Panc1 (cell line): ENCODE measurements around the gene PRKAG2. TPM values are rescaled to one million over a fixed set of nuclear protein-coding genes. Genes with fewer than 3 reads are reported as not detected.

Experiments used
- ATAC-seq: fragments of 200-7000 bp; cut with Tn5 transposase; 2 replicates; pipeline ENCODE4 v1.9.1; 2020; ENCODE audit warnings: mild to moderate bottlenecking, moderate library complexity
- BruUV-seq: library from RNA; stranded (reverse); fragments of 400-500 nt; replicated peaks from 2 replicates; lab custom pipeline; 2021; lab: Mats Ljungman, UMichigan
- CTCF ChIA-PET: fragments of 300-600 bp; sonication (Branson Sonifier 250); formaldehyde crosslinking; loops from one replicate; lab custom pipeline; 2022; ENCODE audit warnings: antibody characterized with exemption; lab: Charles Lee
- POLR2A ChIA-PET: fragments of 300-600 bp; sonication (Branson Sonifier 250); formaldehyde crosslinking; loops from one replicate; lab custom pipeline; 2022; ENCODE audit warnings: antibody characterized with exemption; lab: Charles Lee
- DNase-seq: peaks from one replicate; pipeline ENCODE4 v3.0.0-alpha.2; 2010; ENCODE audit warnings: low read depth, low spot score
- H3K27ac ChIP-seq: 2 replicates; pipeline ENCODE4 v1.5.1; 2011; ENCODE audit warnings: mild to moderate bottlenecking, low read length, inconsistent platforms
- H3K27me3 ChIP-seq: fragments of 200-500 bp; sonication (Bioruptor generic); 2 replicates; pipeline ENCODE4 v1.6.0; 2014; ENCODE audit warnings: low read length, inconsistent platforms; ENCODE audit not compliant: control insufficient read depth, insufficient read depth
- H3K36me3 ChIP-seq: fragments of 200-500 bp; sonication (Bioruptor generic); 2 replicates; pipeline ENCODE4 v1.5.1; 2014; ENCODE audit warnings: inconsistent platforms, mild to moderate bottlenecking, low read length, moderate library complexity; ENCODE audit not compliant: control insufficient read depth, insufficient read depth
- H3K4me1 ChIP-seq: 2 replicates; pipeline ENCODE4 v1.5.1; 2011; ENCODE audit warnings: inconsistent platforms, mild to moderate bottlenecking, low read length, moderate library complexity; ENCODE audit not compliant: control insufficient read depth, insufficient read depth
- H3K4me3 ChIP-seq, 2 experiments: 2 replicates each; pipeline ENCODE4 v1.5.1; 2011 to 2012; ENCODE audit warnings: low read depth in 2 of 2, low read length in 2 of 2, mild to moderate bottlenecking in 2 of 2, inconsistent platforms in 1 of 2, moderate library complexity in 1 of 2
- H3K9me3 ChIP-seq: fragments of 200-500 bp; sonication (Bioruptor generic); 2 replicates; pipeline ENCODE4 v1.5.1; 2014; ENCODE audit warnings: low read depth, mild to moderate bottlenecking, inconsistent platforms, low read length, moderate library complexity; ENCODE audit not compliant: control insufficient read depth, insufficient read depth
- CTCF ChIP-seq: fragments of 450-650 bp; IDR thresholded peaks from 2 replicates; pipeline ENCODE4 v1.5.1; 2017; ENCODE audit warnings: mild to moderate bottlenecking
- POLR2AphosphoS5 ChIP-seq: IDR thresholded peaks from 2 replicates; pipeline ENCODE4 v1.6.1; 2012; ENCODE audit warnings: mild to moderate bottlenecking, low read depth, low read length, moderate library complexity
- SIN3A ChIP-seq: IDR thresholded peaks from 2 replicates; pipeline ENCODE4 v1.6.1; 2012; ENCODE audit warnings: low read depth, mild to moderate bottlenecking, low read length, moderate library complexity, borderline replicate concordance; ENCODE audit not compliant: insufficient read depth
- TCF7L2 ChIP-seq: IDR thresholded peaks from 2 replicates; pipeline ENCODE4 v1.6.1; 2011; ENCODE audit warnings: mild to moderate bottlenecking, low read depth, low read length, inconsistent platforms
- in situ Hi-C: cut with HindIII; loops from 2 replicates; pipeline ENCODE4 v1.10.0; 2016; ENCODE audit warnings: low sequenced_read_pairs, low pct_unique_long_range_greater_than_20kb
- intact Hi-C: fragments of 100-400 bp; cut with micrococcal nuclease; formaldehyde crosslinking; loops from one replicate; pipeline ENCODE4 v1.10.0; 2022; ENCODE audit not compliant: unreplicated experiment
- total RNA-seq: library from RNA; stranded (reverse); gene quantifications from one replicate; pipeline ENCODE4 v1.2.1, GENCODE V29; 2021; ENCODE audit not compliant: unreplicated experiment
- TF ChIP-seq, protein P1 (sequence below), 2 experiments: IDR thresholded peaks; 2 replicates each; pipeline ENCODE4 v1.6.1; 2011 to 2012; ENCODE audit warnings: low read depth in 2 of 2, control low read depth in 1 of 2, low read length in 1 of 2, mild to moderate bottlenecking in 1 of 2, moderate library complexity in 1 of 2; ENCODE audit not compliant: insufficient read depth in 1 of 2

The PRKAG2 gene
- total RNA-seq, 1 experiment from 2014 or later: 71.6 TPM

DNA sequence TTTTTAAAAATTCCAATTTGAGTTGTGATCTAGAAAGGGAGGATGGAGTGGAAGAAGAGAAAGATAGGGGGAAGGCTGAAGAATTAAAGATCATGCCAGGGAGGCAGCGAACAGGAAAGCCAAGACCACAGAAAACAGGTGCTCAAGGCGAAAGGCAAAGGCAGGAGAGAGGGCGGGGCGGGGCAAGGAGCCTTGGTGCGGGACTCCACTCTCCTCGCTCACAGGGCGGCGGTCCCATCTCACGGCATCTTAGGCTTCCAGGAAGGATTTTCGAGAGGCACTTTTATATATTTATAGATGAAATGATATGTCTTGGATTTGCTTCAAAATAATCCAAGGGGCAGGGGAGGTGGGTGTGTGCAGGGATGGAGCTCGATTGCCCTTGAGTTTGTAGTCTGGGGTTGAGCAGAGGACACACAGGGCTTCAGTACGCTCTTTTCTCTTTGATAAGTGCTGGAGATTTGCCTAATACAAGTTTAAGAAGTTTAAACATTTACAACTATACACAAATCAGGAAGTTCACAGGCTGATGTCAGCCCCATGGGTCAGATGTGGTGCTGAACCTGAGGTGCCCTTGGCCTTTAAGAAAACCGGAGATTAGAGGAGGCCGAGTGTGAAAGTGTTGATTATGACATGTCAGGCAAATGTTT, 161.1 kb downstream of the PRKAG2 start:
- H3K27ac ChIP-seq: peak overlapping the region; percentile 54; the same call in 1 of the 2 replicates
- H3K4me1 ChIP-seq: peaks cover 31% of the 10 kb centered on the region
- no TSS peak for BruUV-seq
- no peak for TF ChIP-seq CTCF
- no peak for TF ChIP-seq TCF7L2
- TF ChIP-seq SIN3A: no peak
- TF ChIP-seq POLR2AphosphoS5: no peak
- TF ChIP-seq, protein P1, sequence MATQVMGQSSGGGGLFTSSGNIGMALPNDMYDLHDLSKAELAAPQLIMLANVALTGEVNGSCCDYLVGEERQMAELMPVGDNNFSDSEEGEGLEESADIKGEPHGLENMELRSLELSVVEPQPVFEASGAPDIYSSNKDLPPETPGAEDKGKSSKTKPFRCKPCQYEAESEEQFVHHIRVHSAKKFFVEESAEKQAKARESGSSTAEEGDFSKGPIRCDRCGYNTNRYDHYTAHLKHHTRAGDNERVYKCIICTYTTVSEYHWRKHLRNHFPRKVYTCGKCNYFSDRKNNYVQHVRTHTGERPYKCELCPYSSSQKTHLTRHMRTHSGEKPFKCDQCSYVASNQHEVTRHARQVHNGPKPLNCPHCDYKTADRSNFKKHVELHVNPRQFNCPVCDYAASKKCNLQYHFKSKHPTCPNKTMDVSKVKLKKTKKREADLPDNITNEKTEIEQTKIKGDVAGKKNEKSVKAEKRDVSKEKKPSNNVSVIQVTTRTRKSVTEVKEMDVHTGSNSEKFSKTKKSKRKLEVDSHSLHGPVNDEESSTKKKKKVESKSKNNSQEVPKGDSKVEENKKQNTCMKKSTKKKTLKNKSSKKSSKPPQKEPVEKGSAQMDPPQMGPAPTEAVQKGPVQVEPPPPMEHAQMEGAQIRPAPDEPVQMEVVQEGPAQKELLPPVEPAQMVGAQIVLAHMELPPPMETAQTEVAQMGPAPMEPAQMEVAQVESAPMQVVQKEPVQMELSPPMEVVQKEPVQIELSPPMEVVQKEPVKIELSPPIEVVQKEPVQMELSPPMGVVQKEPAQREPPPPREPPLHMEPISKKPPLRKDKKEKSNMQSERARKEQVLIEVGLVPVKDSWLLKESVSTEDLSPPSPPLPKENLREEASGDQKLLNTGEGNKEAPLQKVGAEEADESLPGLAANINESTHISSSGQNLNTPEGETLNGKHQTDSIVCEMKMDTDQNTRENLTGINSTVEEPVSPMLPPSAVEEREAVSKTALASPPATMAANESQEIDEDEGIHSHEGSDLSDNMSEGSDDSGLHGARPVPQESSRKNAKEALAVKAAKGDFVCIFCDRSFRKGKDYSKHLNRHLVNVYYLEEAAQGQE (IDR thresholded peaks at IDR 0.05; ENCODE audit: insufficient read depth in 1 of 2, low read depth in 2 of 2, low read length in 1 of 2): no peak
- CTCF ChIA-PET: interaction anchor here (0.6 to 0.7 kb wide), 2 partner anchors 118 to 166 kb away, joined by 4 to 10 read pairs; no protein-coding TSS in a partner anchor
- no peaks in the 10 kb centered on the region for H3K27me3 ChIP-seq
- in situ Hi-C loops: no loop called here
- DNase-seq: no peak
- intact Hi-C loops: no loop called here
- no peaks in the 10 kb centered on the region for H3K9me3 ChIP-seq
- H3K4me3 ChIP-seq: no peak overlapping the region
- H3K36me3 ChIP-seq: no peaks in the 10 kb centered on the region
- POLR2A ChIA-PET: no interaction called here
- no peak for ATAC-seq

DNA sequence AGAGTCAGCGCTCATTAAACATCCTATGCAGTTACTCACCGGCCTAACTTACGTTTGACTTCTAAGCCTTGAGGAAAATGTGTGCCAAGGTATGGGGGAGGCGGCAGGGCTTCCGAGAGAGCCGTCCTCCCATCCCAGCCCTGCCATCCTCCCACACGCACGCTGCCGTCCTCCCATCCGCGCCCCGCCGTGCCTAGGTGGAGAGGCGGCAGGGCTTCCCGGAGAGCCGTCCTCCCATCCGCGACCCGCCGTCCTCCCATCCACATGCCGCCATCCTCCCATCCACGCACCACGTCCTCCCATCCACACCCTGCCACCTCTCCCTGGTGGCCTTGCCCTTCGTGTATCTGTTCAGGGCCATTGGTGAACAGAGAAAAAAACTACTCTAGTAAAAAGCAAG, 162.7 kb downstream of the PRKAG2 start:
- in situ Hi-C loops: no loop called here
- ATAC-seq (no peak), DNase-seq (no peak)
- intact Hi-C loops: no loop called here
- ChIA-PET POLR2A (no interaction called here), CTCF (no interaction called here)
- H3K4me3 ChIP-seq: no peak overlapping the region
- no peak for TF ChIP-seq SIN3A
- TF ChIP-seq CTCF: no peak
- no peak for TF ChIP-seq TCF7L2
- TF ChIP-seq POLR2AphosphoS5: no peak
- TF ChIP-seq, protein P1 (IDR thresholded peaks at IDR 0.05; ENCODE audit: insufficient read depth in 1 of 2, low read depth in 2 of 2, low read length in 1 of 2): no peak
- H3K36me3 ChIP-seq: no peaks in the 10 kb centered on the region
- H3K27me3 ChIP-seq: no peaks in the 10 kb centered on the region
- peaks cover 27% of the 10 kb centered on the region for H3K4me1 ChIP-seq
- no peak overlapping the region for H3K27ac ChIP-seq
- no peaks in the 10 kb centered on the region for H3K9me3 ChIP-seq
- BruUV-seq: no TSS peak
